Measurements from ENCODE around the gene FLOT2.
"Not testable (repeated sequence)": the region's sequence is repeated elsewhere in the genome, so short reads cannot be mapped to it uniquely, and the experiment has no call there.

The FLOT2 gene

GRCh38 chr17:28896884-28897768 lies at the start of gene FLOT2:
Gene FLOT2 (minus strand): TSS chr17:28897733. CDS start chr17:28897574, 159 bp downstream.
- FAIRE-seq = peak; percentile 18
- DNase-seq (ENCODE audit: extremely low spot score, insufficient read length, low read depth) = no peak

GRCh38 chr17:28946239-28946638 lies 48.7 kb upstream of the FLOT2 start:
- no peak for DNase-seq (ENCODE audit: extremely low spot score, insufficient read length, low read depth)

GRCh38 chr17:28944862-28945741 lies 47.6 kb upstream of the FLOT2 start:
- no peak for FAIRE-seq
- DNase-seq (ENCODE audit: extremely low spot score, insufficient read length, low read depth) = no peak

More at GRCh38 chr17:28946239-28946638, 48.7 kb upstream of the FLOT2 start:
- no peak for FAIRE-seq

- no peak for FAIRE-seq
- no peak for DNase-seq (ENCODE audit: extremely low spot score, insufficient read length, low read depth)
Observed at GRCh38 chr17:28944343-28944742, 46.8 kb upstream of the FLOT2 start.

GRCh38 chr17:28942925-28943324 lies 45.4 kb upstream of the FLOT2 start:
- no peak for FAIRE-seq
- DNase-seq (ENCODE audit: extremely low spot score, insufficient read length, low read depth) = no peak

GRCh38 chr17:28941251-28941650 lies 43.7 kb upstream of the FLOT2 start:
- DNase-seq (ENCODE audit: extremely low spot score, insufficient read length, low read depth) = no peak
- FAIRE-seq = no peak

GRCh38 chr17:28940675-28941074 lies 43.1 kb upstream of the FLOT2 start:
- DNase-seq (ENCODE audit: extremely low spot score, insufficient read length, low read depth) = no peak
- no peak for FAIRE-seq

- no peak for FAIRE-seq
- DNase-seq (ENCODE audit: extremely low spot score, insufficient read length, low read depth) = no peak
Observed at GRCh38 chr17:28940142-28940541, 42.6 kb upstream of the FLOT2 start.

GRCh38 chr17:28938552-28938951 lies 41.0 kb upstream of the FLOT2 start:
- DNase-seq (ENCODE audit: extremely low spot score, insufficient read length, low read depth) (no peak), FAIRE-seq (no peak)

GRCh38 chr17:28937044-28937729 lies 39.7 kb upstream of the FLOT2 start:
- no peak for FAIRE-seq
- DNase-seq (ENCODE audit: extremely low spot score, insufficient read length, low read depth) = no peak

GRCh38 chr17:28935744-28936460 lies 38.4 kb upstream of the FLOT2 start:
- DNase-seq (ENCODE audit: extremely low spot score, insufficient read length, low read depth) (no peak), FAIRE-seq (no peak)

- not testable (repeated sequence) for FAIRE-seq; DNase-seq (ENCODE audit: extremely low spot score, insufficient read length, low read depth)
Observed at GRCh38 chr17:28934508-28934907, 37.0 kb upstream of the FLOT2 start.

- FAIRE-seq = no peak
- no peak for DNase-seq (ENCODE audit: extremely low spot score, insufficient read length, low read depth)
Observed at GRCh38 chr17:28929787-28930186, 32.3 kb upstream of the FLOT2 start.

- DNase-seq (ENCODE audit: extremely low spot score, insufficient read length, low read depth) (no peak), FAIRE-seq (no peak)
Observed at GRCh38 chr17:28928061-28928460, 30.5 kb upstream of the FLOT2 start.

GRCh38 chr17:28926786-28927185 lies 29.3 kb upstream of the FLOT2 start:
- FAIRE-seq (no peak), DNase-seq (ENCODE audit: extremely low spot score, insufficient read length, low read depth) (no peak)

- FAIRE-seq = no peak
Observed at GRCh38 chr17:28926366-28926765, 28.8 kb upstream of the FLOT2 start.

GRCh38 chr17:28925912-28926365 lies 28.4 kb upstream of the FLOT2 start:
- DNase-seq (ENCODE audit: extremely low spot score, insufficient read length, low read depth) = no peak
- FAIRE-seq = peak; percentile 57

More at GRCh38 chr17:28926366-28926765, 28.8 kb upstream of the FLOT2 start:
- DNase-seq (ENCODE audit: extremely low spot score, insufficient read length, low read depth) = no peak

- DNase-seq (ENCODE audit: extremely low spot score, insufficient read length, low read depth) (no peak), FAIRE-seq (no peak)
Observed at GRCh38 chr17:28920201-28920600, 22.7 kb upstream of the FLOT2 start.

- no peak for FAIRE-seq
Observed at GRCh38 chr17:28918295-28918694, 20.8 kb upstream of the FLOT2 start.

More at GRCh38 chr17:28918295-28918694, 20.8 kb upstream of the FLOT2 start:
- DNase-seq (ENCODE audit: extremely low spot score, insufficient read length, low read depth) = no peak

Data from GM18507 (cell line).